Measurements from ENCODE around the gene B3GNT9.

The B3GNT9 gene

GRCh38 chr16:67109407-67110135 lies 41.2 kb downstream of the B3GNT9 start, which contains the start of gene PHAF1:
Gene PHAF1, plus strand, starts transcription at chr16:67109941. Its CDS starts 235 bp downstream, at chr16:67110176.
- peak; percentile 76 to 80 for DNase-seq

- no peak for DNase-seq
These were observed 41.8 kb downstream of the B3GNT9 start for GRCh38 chr16:67108931-67109406.

DNA sequence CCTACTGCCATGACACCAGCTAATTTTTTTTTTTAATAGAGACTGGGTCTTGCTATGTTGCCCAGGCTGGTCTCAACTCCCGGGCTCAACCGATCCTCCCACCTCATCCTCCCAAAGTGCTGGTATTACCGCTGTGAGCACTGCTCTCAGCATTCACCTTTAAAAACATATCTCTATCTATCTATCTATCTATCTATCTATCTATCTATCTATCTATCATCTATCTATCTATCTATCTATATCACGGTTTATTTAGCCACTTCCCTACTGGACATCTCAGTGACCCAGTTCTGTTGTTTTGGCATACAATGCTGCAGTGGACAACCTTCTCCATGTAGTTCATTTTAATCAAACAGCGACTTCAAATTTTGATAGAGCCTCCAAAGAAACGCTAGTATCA lies 42.3 kb downstream of the B3GNT9 start:
- no peak for DNase-seq

GRCh38 chr16:67105881-67106280 lies 44.9 kb downstream of the B3GNT9 start:
- no peak for DNase-seq

- no peak for DNase-seq
These were observed 45.6 kb downstream of the B3GNT9 start for GRCh38 chr16:67105246-67105645.

GRCh38 chr16:67104845-67105244 lies 46.0 kb downstream of the B3GNT9 start:
- no peak for DNase-seq

DNA sequence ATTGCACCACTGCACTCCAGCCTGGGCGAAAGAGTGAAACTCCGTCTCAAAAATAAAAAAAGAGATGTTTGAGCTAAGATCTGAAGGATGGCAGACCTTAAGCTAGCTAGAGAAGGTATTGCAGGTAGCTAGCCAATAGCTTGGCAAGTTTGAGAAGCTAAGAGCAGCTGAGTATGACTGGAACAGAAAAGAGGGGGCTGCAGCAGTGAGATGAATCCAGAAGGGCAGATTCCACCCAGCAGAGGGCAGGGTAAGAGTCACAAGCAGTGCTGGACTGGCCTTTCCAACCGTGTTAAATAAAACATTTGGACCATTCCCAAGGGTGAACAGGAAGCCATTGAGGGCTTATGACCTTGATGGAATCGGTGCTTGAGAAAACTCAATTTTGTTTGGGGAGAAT lies 46.7 kb downstream of the B3GNT9 start:
- DNase-seq: peak in 1 of 2 experiments; percentile 1

- DNase-seq: no peak
These were observed 49.3 kb downstream of the B3GNT9 start for GRCh38 chr16:67101311-67102082.

GRCh38 chr16:67100569-67101310 lies 50.1 kb downstream of the B3GNT9 start:
- DNase-seq: no peak

DNA sequence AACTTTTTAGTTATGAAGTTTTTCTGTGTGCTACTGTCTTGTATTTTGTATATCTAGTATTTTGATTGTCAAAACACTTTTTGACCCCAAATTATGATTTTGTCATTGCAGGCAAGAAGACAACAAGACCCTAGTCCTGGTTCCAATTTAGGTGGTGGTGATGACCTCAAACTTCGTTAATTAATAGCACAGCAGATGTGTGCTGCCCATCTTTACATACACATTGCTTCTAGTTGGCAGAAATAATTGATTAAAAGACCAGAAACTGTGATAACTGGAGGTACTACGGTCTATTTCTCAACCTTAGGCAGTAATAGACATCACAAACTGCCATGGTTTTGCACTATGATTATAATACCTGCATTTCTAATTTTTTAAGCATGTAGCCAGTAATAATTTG lies 52.2 kb downstream of the B3GNT9 start:
- DNase-seq: no peak

Data from SHP77 (cell line).